HL-60 (cell line): ENCODE measurements around the gene TBL1X.

Source experiments
- GABPA ChIP-seq: IDR thresholded peaks from 2 replicates; pipeline ENCODE4 v1.6.1; 2012; ENCODE audit warnings: low read depth
- TF ChIP-seq, protein P1 (sequence below): IDR thresholded peaks from one replicate; pipeline ENCODE4 v1.5.1; 2011; ENCODE audit warnings: low read length, control low read depth, inconsistent platforms; ENCODE audit not compliant: insufficient read depth

DNA sequence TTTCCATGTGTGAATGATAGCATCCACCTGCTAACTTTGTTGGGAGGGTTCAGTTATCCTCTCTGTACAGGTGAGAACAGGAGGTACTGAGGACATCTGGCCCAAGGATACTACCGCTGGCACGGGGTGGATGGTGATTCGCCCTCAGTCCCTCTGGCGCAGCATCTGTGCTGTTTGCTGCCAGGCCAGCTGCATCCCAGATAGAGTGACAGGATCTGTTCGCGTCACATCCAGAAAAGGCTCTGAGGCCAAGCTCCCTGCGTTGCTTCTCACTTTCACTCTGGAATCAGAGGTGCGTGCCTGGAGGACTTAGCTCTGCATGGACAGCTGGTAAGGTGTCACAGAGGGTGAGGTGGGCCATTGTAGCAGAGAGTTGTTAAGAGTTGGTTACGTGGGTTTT, 95.4 kb downstream of the TBL1X start:
- TF ChIP-seq, protein P1, sequence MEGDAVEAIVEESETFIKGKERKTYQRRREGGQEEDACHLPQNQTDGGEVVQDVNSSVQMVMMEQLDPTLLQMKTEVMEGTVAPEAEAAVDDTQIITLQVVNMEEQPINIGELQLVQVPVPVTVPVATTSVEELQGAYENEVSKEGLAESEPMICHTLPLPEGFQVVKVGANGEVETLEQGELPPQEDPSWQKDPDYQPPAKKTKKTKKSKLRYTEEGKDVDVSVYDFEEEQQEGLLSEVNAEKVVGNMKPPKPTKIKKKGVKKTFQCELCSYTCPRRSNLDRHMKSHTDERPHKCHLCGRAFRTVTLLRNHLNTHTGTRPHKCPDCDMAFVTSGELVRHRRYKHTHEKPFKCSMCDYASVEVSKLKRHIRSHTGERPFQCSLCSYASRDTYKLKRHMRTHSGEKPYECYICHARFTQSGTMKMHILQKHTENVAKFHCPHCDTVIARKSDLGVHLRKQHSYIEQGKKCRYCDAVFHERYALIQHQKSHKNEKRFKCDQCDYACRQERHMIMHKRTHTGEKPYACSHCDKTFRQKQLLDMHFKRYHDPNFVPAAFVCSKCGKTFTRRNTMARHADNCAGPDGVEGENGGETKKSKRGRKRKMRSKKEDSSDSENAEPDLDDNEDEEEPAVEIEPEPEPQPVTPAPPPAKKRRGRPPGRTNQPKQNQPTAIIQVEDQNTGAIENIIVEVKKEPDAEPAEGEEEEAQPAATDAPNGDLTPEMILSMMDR: no peak
- no peak for TF ChIP-seq GABPA
